PFSK-1 (cell line): ENCODE results near the gene CDKL4.

Experiments used
- FOXP2 ChIP-seq: optimal IDR thresholded peaks from 2 replicates; pipeline ENCODE3; 2011; ENCODE audit warnings: borderline replicate concordance, control low read depth, inconsistent platforms; ENCODE audit not compliant: insufficient read depth; ENCODE audit errors: extremely low read length, extremely low read depth
- POLR2AphosphoS5 ChIP-seq: IDR thresholded peaks from 2 replicates; pipeline ENCODE4 v1.6.1; 2012; ENCODE audit warnings: low read depth, mild to moderate bottlenecking, control low read depth, low read length, moderate library complexity
- REST ChIP-seq, 2 experiments: IDR thresholded peaks; 2 replicates each; pipeline versions ENCODE4 v1.6.1 to v1.8.0; 2011 to 2012; ENCODE audit warnings: low read depth in 2 of 2, low read length in 2 of 2, control low read depth in 1 of 2, inconsistent platforms in 1 of 2, mild to moderate bottlenecking in 1 of 2, moderate library complexity in 1 of 2; ENCODE audit not compliant: insufficient read depth in 1 of 2
- SIN3A ChIP-seq: IDR thresholded peaks from 2 replicates; pipeline ENCODE4 v1.6.1; 2012; ENCODE audit warnings: mild to moderate bottlenecking, low read length, moderate library complexity, borderline replicate concordance; ENCODE audit not compliant: insufficient read depth
- TAF1 ChIP-seq: IDR thresholded peaks from 2 replicates; pipeline ENCODE4 v1.6.1; 2012; ENCODE audit warnings: low read length, control low read depth, borderline replicate concordance; ENCODE audit not compliant: insufficient read depth

The CDKL4 gene

GRCh38 chr2:39218391-39218790 lies 25.4 kb downstream of the CDKL4 start:
- TF ChIP-seq TAF1 (no peak), REST (IDR thresholded peaks at IDR 0.05; ENCODE audit: insufficient read depth in 1 of 2, low read depth in 2 of 2, low read length in 2 of 2) (no peak), SIN3A (no peak), FOXP2 (no peak), POLR2AphosphoS5 (no peak)

- TF ChIP-seq FOXP2, result no peak
- no peak for TF ChIP-seq REST (IDR thresholded peaks at IDR 0.05; ENCODE audit: insufficient read depth in 1 of 2, low read depth in 2 of 2, low read length in 2 of 2)
- TF ChIP-seq POLR2AphosphoS5, result no peak
- TF ChIP-seq SIN3A, result no peak
- no peak for TF ChIP-seq TAF1
Measured at GRCh38 chr2:39217192-39217550, 26.6 kb downstream of the CDKL4 start.

GRCh38 chr2:39216346-39217191 lies 27.2 kb downstream of the CDKL4 start:
- no peak for TF ChIP-seq SIN3A
- TF ChIP-seq FOXP2, result no peak
- TF ChIP-seq REST (IDR thresholded peaks at IDR 0.05; ENCODE audit: insufficient read depth in 1 of 2, low read depth in 2 of 2, low read length in 2 of 2), result no peak

- TF ChIP-seq POLR2AphosphoS5, result no peak
- TF ChIP-seq SIN3A, result no peak
Measured at GRCh38 chr2:39215545-39215944, 28.2 kb downstream of the CDKL4 start.

GRCh38 chr2:39213015-39213414 lies 30.8 kb downstream of the CDKL4 start:
- TF ChIP-seq REST (IDR thresholded peaks at IDR 0.05; ENCODE audit: insufficient read depth in 1 of 2, low read depth in 2 of 2, low read length in 2 of 2) (no peak), TAF1 (no peak), FOXP2 (no peak), SIN3A (no peak), POLR2AphosphoS5 (no peak)
